ENCODE results near the gene ZNF24. TPM values are rescaled to one million over a fixed set of nuclear protein-coding genes. Genes with fewer than 3 reads are reported as not detected.

Gene ZNF24
- total RNA-seq, 4 donors from 2014 or later = 54.9 to 76.2 (median 58.1) TPM

DNA sequence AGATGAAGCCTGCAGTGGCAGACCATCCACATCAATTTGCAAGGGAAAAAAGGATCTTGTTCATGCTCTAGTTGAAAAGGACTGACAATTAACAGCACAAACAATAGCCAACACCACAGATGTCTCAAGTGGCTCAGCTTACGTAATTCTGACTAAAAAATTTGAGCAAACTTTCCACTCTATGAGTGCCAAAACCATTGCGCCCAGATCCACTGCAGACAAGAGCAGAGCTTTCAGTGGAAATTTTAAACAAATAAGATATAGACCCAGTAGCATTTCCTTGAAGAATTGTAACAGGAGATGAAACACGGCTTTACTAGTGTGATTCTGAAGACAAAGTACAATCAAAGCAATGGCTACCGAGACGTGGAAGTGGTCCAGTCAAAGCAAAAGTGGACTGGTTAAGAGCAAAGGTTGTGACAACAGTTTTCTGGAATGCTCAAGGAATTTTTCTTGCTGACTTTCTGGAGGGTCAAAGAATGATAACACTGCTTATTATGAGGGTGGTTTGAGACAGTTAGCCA, 44.9 kb upstream of the ZNF24 start:
- Histone ChIP-seq H3K4me1 (peaks cover 4 to 5% of the 10 kb centered on the region in 2 donors), H3K9me3 (no peaks in the 10 kb centered on the region), H3K27ac (peak overlapping the region; percentile 27 to 81 (median 61)), H3K4me3 (replicated peaks in 1 of 3) (no peak overlapping the region), H3K27me3 (no peaks in the 10 kb centered on the region), H3K36me3 (no peaks in the 10 kb centered on the region)
- WGBS, 2 donors = 6 to 13% methylated on average over 5 of the region's 5 CpGs
- TF ChIP-seq POLR2A (IDR thresholded peaks at IDR 0.05) = peak in 1 of 2 donors; percentile 11
- TF ChIP-seq, protein P1, sequence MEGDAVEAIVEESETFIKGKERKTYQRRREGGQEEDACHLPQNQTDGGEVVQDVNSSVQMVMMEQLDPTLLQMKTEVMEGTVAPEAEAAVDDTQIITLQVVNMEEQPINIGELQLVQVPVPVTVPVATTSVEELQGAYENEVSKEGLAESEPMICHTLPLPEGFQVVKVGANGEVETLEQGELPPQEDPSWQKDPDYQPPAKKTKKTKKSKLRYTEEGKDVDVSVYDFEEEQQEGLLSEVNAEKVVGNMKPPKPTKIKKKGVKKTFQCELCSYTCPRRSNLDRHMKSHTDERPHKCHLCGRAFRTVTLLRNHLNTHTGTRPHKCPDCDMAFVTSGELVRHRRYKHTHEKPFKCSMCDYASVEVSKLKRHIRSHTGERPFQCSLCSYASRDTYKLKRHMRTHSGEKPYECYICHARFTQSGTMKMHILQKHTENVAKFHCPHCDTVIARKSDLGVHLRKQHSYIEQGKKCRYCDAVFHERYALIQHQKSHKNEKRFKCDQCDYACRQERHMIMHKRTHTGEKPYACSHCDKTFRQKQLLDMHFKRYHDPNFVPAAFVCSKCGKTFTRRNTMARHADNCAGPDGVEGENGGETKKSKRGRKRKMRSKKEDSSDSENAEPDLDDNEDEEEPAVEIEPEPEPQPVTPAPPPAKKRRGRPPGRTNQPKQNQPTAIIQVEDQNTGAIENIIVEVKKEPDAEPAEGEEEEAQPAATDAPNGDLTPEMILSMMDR (IDR thresholded peaks at IDR 0.05) = no peak
- DNase-seq = peak; percentile 24 to 30
- intact Hi-C loops (cut with DNase I) = no loop called here

- peak in 1 of 2 donors; percentile 7 for DNase-seq
- H3K27ac ChIP-seq = no peak overlapping the region
- TF ChIP-seq POLR2A (IDR thresholded peaks at IDR 0.05) = no peak
- TF ChIP-seq, protein P1 (IDR thresholded peaks at IDR 0.05) = peak in 1 of 6 experiments; percentile 11
- H3K4me1 ChIP-seq = peaks cover 4 to 5% of the 10 kb centered on the region in 2 donors
- intact Hi-C loops (cut with DNase I) = no loop called here
- no peak overlapping the region for H3K4me3 ChIP-seq (replicated peaks in 1 of 3)
- H3K27me3 ChIP-seq = no peaks in the 10 kb centered on the region
- no peaks in the 10 kb centered on the region for H3K9me3 ChIP-seq
- WGBS, 2 donors = 59 to 63% methylated on average over 3 of the region's 3 CpGs
- no peaks in the 10 kb centered on the region for H3K36me3 ChIP-seq
Observed at GRCh38 chr18:35387152-35387571, 42.9 kb upstream of the ZNF24 start.

- peak; percentile 58 to 70 for DNase-seq
- TF ChIP-seq, protein P1 (IDR thresholded peaks at IDR 0.05) = peak; percentile 63 to 96 (median 76)
- TF ChIP-seq POLR2A (IDR thresholded peaks at IDR 0.05) = no peak
- no peaks in the 10 kb centered on the region for H3K9me3 ChIP-seq
- peaks cover 4 to 5% of the 10 kb centered on the region in 2 donors for H3K4me1 ChIP-seq
- intact Hi-C loops (cut with DNase I) = no loop called here
- no peak overlapping the region for H3K4me3 ChIP-seq (replicated peaks in 1 of 3)
- no peaks in the 10 kb centered on the region for H3K27me3 ChIP-seq
- H3K27ac ChIP-seq = no peak overlapping the region
- 16 to 19% methylated on average over 7 of the region's 7 CpGs for WGBS, 2 donors
- H3K36me3 ChIP-seq = no peaks in the 10 kb centered on the region
Observed at GRCh38 chr18:35386600-35387100, 42.4 kb upstream of the ZNF24 start.

DNA sequence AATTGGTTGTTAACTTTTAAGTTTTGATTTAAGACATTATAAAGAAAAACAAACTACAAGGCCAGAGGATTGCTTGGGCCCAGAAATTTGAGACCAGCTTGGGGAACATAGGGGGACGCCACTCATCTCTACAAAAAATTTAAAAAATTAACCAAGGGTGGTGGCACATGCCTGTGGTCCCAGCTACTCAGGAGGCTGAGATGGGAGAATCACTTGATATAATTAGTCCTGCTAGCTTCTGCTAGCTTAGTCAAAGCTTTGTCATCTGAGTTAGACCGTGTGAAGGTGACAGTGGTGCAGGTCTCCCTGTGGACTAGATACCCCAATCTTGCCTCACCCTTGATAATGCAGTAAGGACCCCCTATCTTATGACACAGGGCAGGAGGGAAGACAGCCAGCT, 38.9 kb upstream of the ZNF24 start:
- no peak for DNase-seq
- intact Hi-C loops (cut with DNase I) = no loop called here
- Histone ChIP-seq H3K4me3 (replicated peaks in 1 of 3) (no peak overlapping the region), H3K27ac (no peak overlapping the region), H3K27me3 (no peaks in the 10 kb centered on the region), H3K9me3 (no peaks in the 10 kb centered on the region), H3K4me1 (no peaks in the 10 kb centered on the region), H3K36me3 (no peaks in the 10 kb centered on the region)
- WGBS, 2 donors = 89% methylated on average over 2 of the region's 2 CpGs
- no peak for TF ChIP-seq POLR2A (IDR thresholded peaks at IDR 0.05)
- TF ChIP-seq, protein P1 (IDR thresholded peaks at IDR 0.05) = no peak

- TF ChIP-seq, protein P1 (IDR thresholded peaks at IDR 0.05) = no peak
- TF ChIP-seq POLR2A (IDR thresholded peaks at IDR 0.05) = no peak
- WGBS, 2 donors = 89 to 90% methylated on average over 2 of the region's 2 CpGs
- Histone ChIP-seq H3K4me3 (replicated peaks in 1 of 3) (no peak overlapping the region), H3K9me3 (no peaks in the 10 kb centered on the region), H3K4me1 (peaks cover 0 to 4% of the 10 kb centered on the region in 2 donors), H3K27ac (no peak overlapping the region), H3K36me3 (no peaks in the 10 kb centered on the region), H3K27me3 (no peaks in the 10 kb centered on the region)
- no peak for DNase-seq
- intact Hi-C loops (cut with DNase I) = no loop called here
Observed at GRCh38 chr18:35379421-35379820, 35.2 kb upstream of the ZNF24 start.
